HepG2 (cell line): ENCODE measurements around the gene RAB22A. TPM values are rescaled to one million over a fixed set of nuclear protein-coding genes. Genes with fewer than 3 reads are reported as not detected.

Experiments used
- ATAC-seq: fragments of 200-7000 bp; cut with Tn5 transposase; 3 replicates; pipeline ENCODE4 v1.9.1; 2020; ENCODE audit warnings: mild to moderate bottlenecking, moderate library complexity
- BruUV-seq: library from RNA; stranded (reverse); fragments of 400-500 nt; replicated peaks from 2 replicates; lab custom pipeline; 2021; lab: Mats Ljungman, UMichigan
- CTCF ChIA-PET: fragments of 300-600 bp; formaldehyde crosslinking; extraction: SDS; loops from one replicate; lab custom pipeline; 2021; ENCODE audit warnings: low total read pairs, inconsistent platforms, low intra/inter-chr PET ratio; lab: Yijun Ruan, JAX
- POLR2A ChIA-PET: fragments of 350-600 bp; sonication (Branson Sonifier 250); formaldehyde crosslinking; loops from one replicate; lab custom pipeline; 2020; ENCODE audit warnings: antibody characterized with exemption, inconsistent platforms; lab: Yijun Ruan, JAX
- DNase-seq: peaks from one replicate; pipeline ENCODE4 v3.0.0-alpha.2; 2015; ENCODE audit warnings: low spot score
- FAIRE-seq: peaks from 3 replicates; lab custom pipeline; 2011; peaks lifted over from hg19 to GRCh38; lab: Jason Lieb, UNC
- H2AFZ ChIP-seq: one replicate; pipeline ENCODE4 v1.6.1; 2011; ENCODE audit warnings: low read length, inconsistent platforms
- H3K27ac ChIP-seq: fragments of 300-600 bp; 3 replicates; pipeline ENCODE4 v1.8.0; 2011; ENCODE audit warnings: mixed run types, mild to moderate bottlenecking, mixed read lengths, low read length, inconsistent platforms; ENCODE audit not compliant: insufficient read depth; ENCODE audit errors: extremely low read length
- H3K27me3 ChIP-seq, 2 experiments: fragments of 200-600 bp in 1 of 2; 2 replicates in 1 of 2; 3 replicates in 1 of 2; pipeline versions ENCODE4 v1.6.0 to v1.8.0; 2011; ENCODE audit warnings: low read length in 2 of 2, mild to moderate bottlenecking in 2 of 2, moderate library complexity in 2 of 2, inconsistent platforms in 1 of 2; ENCODE audit not compliant: insufficient read depth in 2 of 2, control insufficient read depth in 1 of 2
- H3K36me3 ChIP-seq, 2 experiments: fragments of 200-600 bp in 1 of 2; replicated peaks in 1 of 2; 2 replicates in 1 of 2; 3 replicates in 1 of 2; pipeline versions ENCODE4 v1.5.1 to v1.8.0; 2011; ENCODE audit warnings: low read length in 2 of 2, inconsistent platforms in 1 of 2; ENCODE audit not compliant: insufficient read depth in 2 of 2, control insufficient read depth in 1 of 2
- H3K4me1 ChIP-seq: 2 replicates; pipeline ENCODE4 v1.5.1; 2012; ENCODE audit warnings: low read length, inconsistent platforms; ENCODE audit not compliant: insufficient read depth
- H3K4me2 ChIP-seq: 2 replicates; pipeline ENCODE4 v1.6.0; 2011; ENCODE audit warnings: low read depth, low read length, inconsistent platforms
- H3K4me3 ChIP-seq, 3 experiments: fragments of 200-600 bp in 1 of 3; sonication (generic), shearing (Covaris generic) in 1 of 3; replicated peaks in 1 of 3; 2 replicates each; pipeline ENCODE4 v1.5.1; 2011 to 2016; ENCODE audit warnings: low read length in 3 of 3, inconsistent platforms in 2 of 3, low read depth in 2 of 3, mild to moderate bottlenecking in 2 of 3, control low read depth in 1 of 3, mixed read lengths in 1 of 3; ENCODE audit not compliant: insufficient read depth in 1 of 3
- H3K79me2 ChIP-seq: one replicate; pipeline ENCODE4 v1.6.1; 2011; ENCODE audit warnings: low read length, inconsistent platforms; ENCODE audit not compliant: insufficient read depth
- H3K9ac ChIP-seq: 2 replicates; pipeline ENCODE4 v1.6.0; 2011; ENCODE audit warnings: mild to moderate bottlenecking, low read depth, low read length, inconsistent platforms; ENCODE audit not compliant: insufficient read depth
- H3K9me3 ChIP-seq: 2 replicates; pipeline ENCODE4 v1.5.1; 2012; ENCODE audit warnings: mild to moderate bottlenecking, low read length
- H4K20me1 ChIP-seq: 2 replicates; pipeline ENCODE4 v1.6.0; 2011; ENCODE audit warnings: inconsistent platforms, mild to moderate bottlenecking, low read length, moderate library complexity; ENCODE audit not compliant: insufficient read depth
- FOXA1 ChIP-seq, 2 experiments: fragments of 450-650 bp in 1 of 2; sonication (generic) in 1 of 2; formaldehyde crosslinking in 1 of 2; IDR thresholded peaks; 2 replicates each; pipeline versions ENCODE4 v1.4.0 to v1.6.1; 2016 to 2020; ENCODE audit warnings: missing genetic modification reagents in 1 of 2
- FOXA3 ChIP-seq: IDR thresholded peaks from 2 replicates; pipeline ENCODE4 v1.6.1; 2016; ENCODE audit warnings: missing genetic modification reagents, missing compliant biosample characterization
- FOXK1 ChIP-seq: sonication (generic); formaldehyde crosslinking; IDR thresholded peaks from 2 replicates; pipeline ENCODE4 v1.4.0; 2020; ENCODE audit warnings: low read depth, missing genetic modification reagents, borderline replicate concordance
- KAT8 ChIP-seq: IDR thresholded peaks from 2 replicates; pipeline ENCODE4 v1.6.1; 2016; ENCODE audit warnings: missing genetic modification reagents, missing compliant biosample characterization
- MAFF ChIP-seq: IDR thresholded peaks from 2 replicates; pipeline ENCODE4 v1.6.1; 2011; ENCODE audit warnings: low read depth, low read length, improper control_type of control experiment
- MAFK ChIP-seq, 2 experiments: IDR thresholded peaks in 1 of 2; conservative IDR thresholded peaks in 1 of 2; 2 replicates each; pipeline ENCODE4 v1.6.1; 2011; ENCODE audit warnings: improper control_type of control experiment in 2 of 2, low read length in 2 of 2
- MEIS2 ChIP-seq: sonication (generic); formaldehyde crosslinking; IDR thresholded peaks from 2 replicates; pipeline ENCODE4 v1.9.0; 2021; ENCODE audit warnings: mild to moderate bottlenecking, missing genetic modification reagents
- NFYB ChIP-seq: sonication (generic); formaldehyde crosslinking; IDR thresholded peaks from 2 replicates; pipeline ENCODE4 v1.4.0; 2020; ENCODE audit warnings: missing genetic modification reagents
- NFYC ChIP-seq: IDR thresholded peaks from 2 replicates; pipeline ENCODE4 v1.6.1; 2016; ENCODE audit warnings: missing genetic modification reagents, missing compliant biosample characterization
- SALL1 ChIP-seq: sonication (generic); formaldehyde crosslinking; IDR thresholded peaks from 2 replicates; pipeline ENCODE4 v1.8.0; 2022; ENCODE audit warnings: mild to moderate bottlenecking, missing genetic modification reagents
- SAP130 ChIP-seq: IDR thresholded peaks from 2 replicates; pipeline ENCODE4 v1.6.1; 2016; ENCODE audit warnings: low read depth
- SP2 ChIP-seq: sonication (generic); formaldehyde crosslinking; IDR thresholded peaks from 2 replicates; pipeline ENCODE4 v1.5.1; 2020; ENCODE audit warnings: mild to moderate bottlenecking, missing genetic modification reagents
- SRSF9 ChIP-seq: fragments of 200-400 bp; formaldehyde crosslinking; IDR thresholded peaks from 2 replicates; pipeline ENCODE4 v1.6.1; 2018; ENCODE audit warnings: borderline replicate concordance, mild to moderate bottlenecking, low read depth, low read length; ENCODE audit not compliant: insufficient read depth, poor library complexity, severe bottlenecking
- TEAD3 ChIP-seq: optimal IDR thresholded peaks from 2 replicates; pipeline ENCODE3; 2016; ENCODE audit warnings: borderline replicate concordance
- ZNF547 ChIP-seq: sonication (generic); formaldehyde crosslinking; IDR thresholded peaks from 2 replicates; pipeline ENCODE4 v1.5.1; 2020; ENCODE audit warnings: mild to moderate bottlenecking, missing genetic modification reagents
- ZNF776 ChIP-seq: sonication (generic); formaldehyde crosslinking; IDR thresholded peaks from 2 replicates; pipeline ENCODE4 v1.4.0; 2020; ENCODE audit warnings: mild to moderate bottlenecking, missing genetic modification reagents
- WGBS: methylation state at CpG from one replicate; pipeline ENCODE4 v1.1.6; 2017; ENCODE audit warnings: low lambda C conversion rate; 5-methylcytosine and 5-hydroxymethylcytosine counted together
- in situ Hi-C: cut with HindIII; loops from 2 replicates; pipeline ENCODE4 v1.10.0; 2017; ENCODE audit warnings: low pct_unique_long_range_greater_than_20kb; ENCODE audit not compliant: extremely low pct_ligation_motif_present
- intact Hi-C: fragments of 100-400 bp; cut with micrococcal nuclease; formaldehyde crosslinking; loops from one replicate; pipeline ENCODE4 v1.10.0; 2022; ENCODE audit not compliant: unreplicated experiment
- polyA plus RNA-seq, 8 experiments: library from polyadenylated mRNA; depleted of rRNA in 3 of 8; stranded (reverse) in 7 of 8; unstranded in 1 of 8; fragments of >200 nt; fragmentation: Illumina TruSeq in 4 of 8; extraction: Trizol in 4 of 8; gene quantifications; 2 replicates each; pipeline versions ENCODE4 v1.2.1 to v1.2.3, GENCODE V29; 2011 to 2016; ENCODE audit warnings: low read depth in 4 of 8, missing spikeins in 1 of 8, mixed read lengths in 1 of 8; ENCODE audit not compliant: insufficient read depth in 1 of 8
- total RNA-seq, 5 experiments: library from RNA; depleted of rRNA; stranded (reverse); fragments of >200 nt; fragmentation: Illumina TruSeq; extraction: Trizol; gene quantifications; 2 replicates each; pipeline ENCODE4 v1.2.3, GENCODE V29; 2016; ENCODE audit warnings: low read depth in 1 of 5
- TF ChIP-seq, protein P1 (sequence below): sonication (generic); formaldehyde crosslinking; IDR thresholded peaks from 2 replicates; pipeline ENCODE4 v1.4.0; 2020; ENCODE audit warnings: low read depth, mild to moderate bottlenecking, missing genetic modification reagents

RAB22A gene
- total and polyA plus RNA-seq, 2 of the 13 experiments (the other 11 are each of a cell fraction or from before 2014, with no cell fraction given), result 10.7 to 11.2 TPM

- in situ Hi-C loops, result no loop called here
- DNase-seq, result peak; percentile 28
- Histone ChIP-seq H2AFZ (no peak overlapping the region), H3K27ac (no peak overlapping the region), H3K36me3 (no peaks in the 10 kb centered on the region), H3K4me3 (no peak overlapping the region), H3K9ac (no peak overlapping the region), H3K4me1 (peaks cover 29% of the 10 kb centered on the region), H3K27me3 (no peaks in the 10 kb centered on the region), H4K20me1 (no peaks in the 10 kb centered on the region), H3K79me2 (no peaks in the 10 kb centered on the region), H3K4me2 (no peak overlapping the region), H3K9me3 (no peaks in the 10 kb centered on the region)
- POLR2A ChIA-PET, result no interaction called here
- no peak for FAIRE-seq
- peak; percentile 74 for TF ChIP-seq NFYB (CRISPR knock-in tag)
- peak; percentile 72 for TF ChIP-seq NFYC (CRISPR knock-in tag)
- TF ChIP-seq SRSF9, result no peak
- 0 out of 2 replicates have a peak, but pooled peaks have one; percentile 15 for TF ChIP-seq KAT8 (CRISPR knock-in tag)
- no peak for TF ChIP-seq SAP130 (CRISPR knock-in tag)
- peak; percentile 55 for TF ChIP-seq SP2 (CRISPR knock-in tag)
- CTCF ChIA-PET, result no interaction called here
- intact Hi-C loops, result loop anchor here (5.0 kb wide), 1 partner anchor 41 kb away; no protein-coding TSS in a partner anchor
- no TSS peak for BruUV-seq
- peak; percentile 84 for ATAC-seq
- WGBS, result 22% methylated on average over 2 of the region's 2 CpGs
These were observed 16.1 kb upstream of the RAB22A start for GRCh38 chr20:58293453-58293852.

DNA sequence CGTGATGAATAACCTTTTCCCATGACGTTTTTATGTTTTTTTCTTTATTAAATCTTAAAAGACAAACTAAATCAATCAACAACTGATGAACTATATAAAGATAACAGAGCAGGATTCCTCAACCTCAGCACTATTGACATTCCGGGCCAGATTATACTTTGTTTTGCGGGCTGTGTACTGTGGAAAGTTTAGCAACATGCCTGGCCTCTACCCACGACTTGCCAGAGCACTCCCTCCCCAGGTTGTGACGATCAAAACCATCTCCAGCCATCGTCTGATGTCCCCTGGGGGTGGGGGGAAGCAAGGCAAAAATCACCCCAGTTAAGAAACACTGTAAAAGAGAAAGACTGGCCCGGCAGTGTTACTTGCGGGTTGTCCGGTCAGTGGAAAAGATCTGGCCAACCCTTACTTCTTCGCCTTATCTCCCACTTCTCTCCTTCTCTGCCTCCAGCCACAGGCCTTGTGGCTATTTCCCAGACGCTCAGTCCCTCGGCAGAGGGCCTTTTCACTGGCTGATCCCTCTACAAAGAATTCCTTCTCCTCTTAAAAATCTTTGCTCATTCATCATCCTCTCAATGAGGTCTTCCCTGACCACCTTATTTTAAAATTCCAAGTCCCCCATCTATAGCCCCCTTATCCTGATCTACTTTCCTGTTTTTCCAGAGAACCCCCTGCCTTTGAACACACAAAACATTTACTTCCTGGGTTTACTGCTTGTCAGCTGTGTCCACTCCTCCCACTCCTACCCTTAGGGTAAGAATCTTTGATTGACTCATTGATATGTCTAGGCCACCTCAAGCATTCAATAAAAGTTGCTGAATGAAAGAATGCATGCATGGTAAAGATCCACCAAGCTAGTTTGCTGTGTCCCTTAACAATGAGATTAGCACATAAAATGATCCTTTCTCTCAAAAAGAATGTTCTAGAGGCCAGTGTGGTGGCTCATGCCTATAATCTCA is 14.7 kb upstream of the RAB22A start:
- Histone ChIP-seq H3K4me3 (no peak overlapping the region), H3K36me3 (no peaks in the 10 kb centered on the region), H3K9ac (no peak overlapping the region), H3K4me2 (peak overlapping the region; percentile 35), H4K20me1 (no peaks in the 10 kb centered on the region), H3K4me1 (peaks cover 29% of the 10 kb centered on the region), H2AFZ (no peak overlapping the region), H3K79me2 (no peaks in the 10 kb centered on the region), H3K27me3 (no peaks in the 10 kb centered on the region), H3K9me3 (no peaks in the 10 kb centered on the region), H3K27ac (no peak overlapping the region)
- in situ Hi-C loops (no loop called here), intact Hi-C loops (loop anchor here (5.0 kb wide), 1 partner anchor 42 kb away; no protein-coding TSS in a partner anchor)
- peak; percentile 24 for DNase-seq
- ChIA-PET POLR2A (no interaction called here), CTCF (no interaction called here)
- BruUV-seq, result no TSS peak
- TF ChIP-seq FOXA3 (peak; percentile 40; the same call in 1 of the 2 replicates), ZNF776 (CRISPR knock-in tag) (no peak), FOXK1 (CRISPR knock-in tag) (0 out of 2 replicates have a peak, but pooled peaks have one; percentile 23), TEAD3 (CRISPR knock-in tag) (peak; percentile 84), MAFK (conservative IDR thresholded peaks at IDR 0.05 in 1 of 2, IDR thresholded peaks at IDR 0.05 in 1 of 2; ENCODE audit: low read length in 2 of 2) (peak; percentile 45), SALL1 (CRISPR knock-in tag) (peak; percentile 33; the same call in 1 of the 2 replicates), MEIS2 (CRISPR knock-in tag) (no peak), ZNF547 (CRISPR knock-in tag) (0 out of 2 replicates have a peak, but pooled peaks have one; percentile 30), MAFF (peak; percentile 35; the same call in 1 of the 2 replicates), FOXA1 (IDR thresholded peaks at IDR 0.05) (no peak), FOXA1 (CRISPR knock-in tag; IDR thresholded peaks at IDR 0.05) (peak; percentile 52; the same call in 1 of the 2 replicates)
- TF ChIP-seq, protein P1, sequence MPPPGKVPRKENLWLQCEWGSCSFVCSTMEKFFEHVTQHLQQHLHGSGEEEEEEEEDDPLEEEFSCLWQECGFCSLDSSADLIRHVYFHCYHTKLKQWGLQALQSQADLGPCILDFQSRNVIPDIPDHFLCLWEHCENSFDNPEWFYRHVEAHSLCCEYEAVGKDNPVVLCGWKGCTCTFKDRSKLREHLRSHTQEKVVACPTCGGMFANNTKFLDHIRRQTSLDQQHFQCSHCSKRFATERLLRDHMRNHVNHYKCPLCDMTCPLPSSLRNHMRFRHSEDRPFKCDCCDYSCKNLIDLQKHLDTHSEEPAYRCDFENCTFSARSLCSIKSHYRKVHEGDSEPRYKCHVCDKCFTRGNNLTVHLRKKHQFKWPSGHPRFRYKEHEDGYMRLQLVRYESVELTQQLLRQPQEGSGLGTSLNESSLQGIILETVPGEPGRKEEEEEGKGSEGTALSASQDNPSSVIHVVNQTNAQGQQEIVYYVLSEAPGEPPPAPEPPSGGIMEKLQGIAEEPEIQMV, result no peak
- no peak for FAIRE-seq
- 32% methylated on average over 13 of the region's 13 CpGs for WGBS
- peak; percentile 67 for ATAC-seq
